ENCODE measurements around the gene CCT8L2. TPM values are rescaled to one million over a fixed set of nuclear protein-coding genes. Genes with fewer than 3 reads are reported as not detected.
"Not testable (repeated sequence)": the region's sequence is repeated elsewhere in the genome, so short reads cannot be mapped to it uniquely, and the experiment has no call there.

Gene CCT8L2
- total RNA-seq, 1 donor from 2014 or later = not detected

GRCh38 chr22:16586170-16586569, 6.4 kb downstream of the CCT8L2 start:
- TF ChIP-seq, protein P1, sequence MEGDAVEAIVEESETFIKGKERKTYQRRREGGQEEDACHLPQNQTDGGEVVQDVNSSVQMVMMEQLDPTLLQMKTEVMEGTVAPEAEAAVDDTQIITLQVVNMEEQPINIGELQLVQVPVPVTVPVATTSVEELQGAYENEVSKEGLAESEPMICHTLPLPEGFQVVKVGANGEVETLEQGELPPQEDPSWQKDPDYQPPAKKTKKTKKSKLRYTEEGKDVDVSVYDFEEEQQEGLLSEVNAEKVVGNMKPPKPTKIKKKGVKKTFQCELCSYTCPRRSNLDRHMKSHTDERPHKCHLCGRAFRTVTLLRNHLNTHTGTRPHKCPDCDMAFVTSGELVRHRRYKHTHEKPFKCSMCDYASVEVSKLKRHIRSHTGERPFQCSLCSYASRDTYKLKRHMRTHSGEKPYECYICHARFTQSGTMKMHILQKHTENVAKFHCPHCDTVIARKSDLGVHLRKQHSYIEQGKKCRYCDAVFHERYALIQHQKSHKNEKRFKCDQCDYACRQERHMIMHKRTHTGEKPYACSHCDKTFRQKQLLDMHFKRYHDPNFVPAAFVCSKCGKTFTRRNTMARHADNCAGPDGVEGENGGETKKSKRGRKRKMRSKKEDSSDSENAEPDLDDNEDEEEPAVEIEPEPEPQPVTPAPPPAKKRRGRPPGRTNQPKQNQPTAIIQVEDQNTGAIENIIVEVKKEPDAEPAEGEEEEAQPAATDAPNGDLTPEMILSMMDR (IDR thresholded peaks at IDR 0.05; ENCODE audit: borderline replicate concordance) = no peak
- H3K4me1 ChIP-seq = no peaks in the 10 kb centered on the region
- no peaks in the 10 kb centered on the region for H3K36me3 ChIP-seq
- DNase-seq = no peak
- H3K9me3 ChIP-seq (replicated peaks) = no peaks in the 10 kb centered on the region
- intact Hi-C loops (cut with micrococcal nuclease) = no loop called here
- H3K27me3 ChIP-seq (ENCODE audit: low read depth) = peaks cover 5% of the 10 kb centered on the region
- no peak overlapping the region for H3K4me3 ChIP-seq
- no peak overlapping the region for H3K27ac ChIP-seq (replicated peaks)

- H3K4me3 ChIP-seq; intact Hi-C loops (cut with micrococcal nuclease); DNase-seq; H3K4me1 ChIP-seq; H3K27ac ChIP-seq (replicated peaks); H3K9me3 ChIP-seq (replicated peaks); H3K36me3 ChIP-seq: not testable (repeated sequence)
- peaks cover 26% of the 10 kb centered on the region for H3K27me3 ChIP-seq (ENCODE audit: low read depth)
These were observed 11.7 kb downstream of the CCT8L2 start for GRCh38 chr22:16580872-16581271.

DNA sequence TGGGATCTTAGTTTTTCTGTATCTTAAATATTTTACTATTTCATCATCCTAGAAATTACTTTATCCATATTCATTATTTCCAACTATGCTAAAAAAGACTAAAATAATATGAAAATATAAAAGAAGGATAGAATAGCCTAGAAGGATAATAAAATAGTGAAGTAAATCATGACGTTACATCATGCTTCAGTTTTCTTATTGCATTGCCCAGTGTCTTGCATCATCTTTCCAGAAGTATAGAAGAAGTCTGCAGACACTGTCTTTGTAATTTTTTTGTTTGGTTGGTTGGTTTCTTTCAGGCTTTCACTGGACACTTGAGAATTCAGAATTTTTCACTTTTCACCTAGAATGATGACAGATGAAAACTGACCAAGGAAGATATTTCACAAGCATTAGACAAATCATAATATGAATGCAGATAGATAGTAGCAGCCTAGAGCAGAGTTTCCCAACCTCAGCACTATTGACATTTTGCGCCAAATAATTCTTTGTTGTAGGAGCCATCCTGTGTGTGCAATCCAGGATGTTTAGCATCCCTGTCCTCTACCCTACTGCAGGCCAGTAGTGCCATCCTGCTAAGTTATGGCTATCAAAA, 23.3 kb downstream of the CCT8L2 start:
- H3K36me3 ChIP-seq; intact Hi-C loops (cut with micrococcal nuclease); H3K27me3 ChIP-seq (ENCODE audit: low read depth); H3K4me1 ChIP-seq; DNase-seq; H3K4me3 ChIP-seq; H3K9me3 ChIP-seq (replicated peaks); H3K27ac ChIP-seq (replicated peaks): not testable (repeated sequence)

- no peaks in the 10 kb centered on the region for H3K27me3 ChIP-seq (ENCODE audit: low read depth)
- no peaks in the 10 kb centered on the region for H3K9me3 ChIP-seq (replicated peaks)
- no peaks in the 10 kb centered on the region for H3K36me3 ChIP-seq
- TF ChIP-seq, protein P1 (IDR thresholded peaks at IDR 0.05; ENCODE audit: borderline replicate concordance) = no peak
- no peaks in the 10 kb centered on the region for H3K4me1 ChIP-seq
- DNase-seq = no peak
- no peak overlapping the region for H3K4me3 ChIP-seq
- no peak overlapping the region for H3K27ac ChIP-seq (replicated peaks)
- intact Hi-C loops (cut with micrococcal nuclease) = no loop called here
These were observed 24.2 kb downstream of the CCT8L2 start for GRCh38 chr22:16568425-16568758.

DNA sequence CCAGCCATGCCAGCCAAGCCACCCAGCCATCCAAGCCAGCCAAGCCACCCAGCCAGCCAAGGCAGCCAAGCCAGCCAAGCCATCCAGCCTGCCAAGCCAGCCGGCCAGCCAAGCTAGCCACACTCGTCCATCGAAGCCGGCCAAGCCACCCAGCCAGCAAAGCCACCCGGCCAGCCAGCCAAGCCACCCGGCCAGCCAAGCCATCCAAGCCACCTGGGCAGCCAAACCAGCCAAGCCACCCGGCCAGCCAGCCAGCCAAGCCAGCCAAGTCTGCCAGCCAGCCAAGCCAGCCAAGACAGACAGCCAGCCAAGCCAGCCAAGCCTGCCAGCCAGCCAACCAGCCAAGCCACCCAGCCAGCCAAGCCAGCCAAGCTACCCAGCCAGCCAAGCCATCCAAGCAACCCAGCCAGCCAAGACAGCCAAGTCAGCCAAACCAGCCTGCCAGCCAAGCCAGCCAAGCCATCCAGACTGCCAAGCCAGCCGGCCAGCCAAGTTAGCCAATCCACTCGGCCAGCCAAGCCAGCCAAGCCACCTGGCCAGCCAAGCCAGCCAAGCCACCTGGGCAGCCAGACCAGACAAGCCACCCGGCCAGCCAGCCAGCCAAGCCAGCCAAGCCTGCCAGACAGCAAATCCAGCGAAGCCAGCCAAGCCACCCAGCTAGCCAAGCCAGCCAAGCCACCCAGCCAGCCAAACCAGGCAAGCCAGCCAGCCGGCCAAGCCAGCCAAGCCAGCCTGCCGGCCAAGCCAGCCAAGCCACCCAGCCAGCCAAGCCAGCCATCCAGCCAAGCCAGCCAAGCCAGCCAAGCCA, 24.8 kb downstream of the CCT8L2 start:
- H3K36me3 ChIP-seq; DNase-seq; H3K27ac ChIP-seq (replicated peaks); H3K27me3 ChIP-seq (ENCODE audit: low read depth); H3K9me3 ChIP-seq (replicated peaks); intact Hi-C loops (cut with micrococcal nuclease); H3K4me3 ChIP-seq; H3K4me1 ChIP-seq: not testable (repeated sequence)

GRCh38 chr22:16566421-16567151, 26.0 kb downstream of the CCT8L2 start:
- H3K36me3 ChIP-seq; H3K4me3 ChIP-seq; H3K4me1 ChIP-seq; intact Hi-C loops (cut with micrococcal nuclease); H3K27ac ChIP-seq (replicated peaks); H3K27me3 ChIP-seq (ENCODE audit: low read depth); H3K9me3 ChIP-seq (replicated peaks); DNase-seq: not testable (repeated sequence)

- intact Hi-C loops (cut with micrococcal nuclease); H3K4me3 ChIP-seq; H3K27ac ChIP-seq (replicated peaks); H3K4me1 ChIP-seq; DNase-seq; H3K9me3 ChIP-seq (replicated peaks); H3K27me3 ChIP-seq (ENCODE audit: low read depth); H3K36me3 ChIP-seq: not testable (repeated sequence)
These were observed 26.8 kb downstream of the CCT8L2 start for GRCh38 chr22:16565585-16566420.

- H3K4me3 ChIP-seq; H3K36me3 ChIP-seq; H3K27ac ChIP-seq (replicated peaks); DNase-seq; H3K4me1 ChIP-seq; H3K27me3 ChIP-seq (ENCODE audit: low read depth); intact Hi-C loops (cut with micrococcal nuclease); H3K9me3 ChIP-seq (replicated peaks): not testable (repeated sequence)
These were observed 27.6 kb downstream of the CCT8L2 start for GRCh38 chr22:16564837-16565584.
